Measurements from ENCODE around the gene VDR.

DNA sequence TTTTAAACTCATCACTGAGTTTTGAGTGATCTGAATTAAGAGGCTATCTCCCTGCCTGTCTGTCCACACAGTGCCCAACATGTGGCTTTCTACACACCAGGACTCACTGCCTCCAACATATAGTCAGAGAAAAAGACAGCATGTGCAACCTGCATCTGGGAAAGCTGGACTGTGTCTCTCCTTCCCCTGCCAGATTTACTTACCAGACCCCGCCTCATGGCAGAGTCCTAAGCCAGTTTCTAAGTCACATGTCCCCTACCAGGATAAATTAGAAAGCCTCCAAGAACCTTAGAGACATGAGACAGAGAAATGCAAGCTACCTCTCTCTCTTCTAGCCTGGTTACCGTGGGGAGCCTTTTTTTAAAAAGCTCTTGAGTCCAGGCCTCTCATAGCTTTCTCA, 82.4 kb downstream of the VDR start:
- TF ChIP-seq, protein P1, sequence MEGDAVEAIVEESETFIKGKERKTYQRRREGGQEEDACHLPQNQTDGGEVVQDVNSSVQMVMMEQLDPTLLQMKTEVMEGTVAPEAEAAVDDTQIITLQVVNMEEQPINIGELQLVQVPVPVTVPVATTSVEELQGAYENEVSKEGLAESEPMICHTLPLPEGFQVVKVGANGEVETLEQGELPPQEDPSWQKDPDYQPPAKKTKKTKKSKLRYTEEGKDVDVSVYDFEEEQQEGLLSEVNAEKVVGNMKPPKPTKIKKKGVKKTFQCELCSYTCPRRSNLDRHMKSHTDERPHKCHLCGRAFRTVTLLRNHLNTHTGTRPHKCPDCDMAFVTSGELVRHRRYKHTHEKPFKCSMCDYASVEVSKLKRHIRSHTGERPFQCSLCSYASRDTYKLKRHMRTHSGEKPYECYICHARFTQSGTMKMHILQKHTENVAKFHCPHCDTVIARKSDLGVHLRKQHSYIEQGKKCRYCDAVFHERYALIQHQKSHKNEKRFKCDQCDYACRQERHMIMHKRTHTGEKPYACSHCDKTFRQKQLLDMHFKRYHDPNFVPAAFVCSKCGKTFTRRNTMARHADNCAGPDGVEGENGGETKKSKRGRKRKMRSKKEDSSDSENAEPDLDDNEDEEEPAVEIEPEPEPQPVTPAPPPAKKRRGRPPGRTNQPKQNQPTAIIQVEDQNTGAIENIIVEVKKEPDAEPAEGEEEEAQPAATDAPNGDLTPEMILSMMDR (IDR thresholded peaks at IDR 0.05), result no peak
- TF ChIP-seq POLR2A (IDR thresholded peaks at IDR 0.05) (no peak), POLR2AphosphoS5 (IDR thresholded peaks at IDR 0.05) (no peak)

All from suprapubic skin (tissue), 4 donors.